Measurements from ENCODE around the gene GRM7.

The GRM7 gene

GRCh38 chr3:7322957-7323669, 462.2 kb downstream of the GRM7 start:
- in situ Hi-C loops (cut with HindIII; ENCODE audit: low sequenced_read_pairs): no loop called here
- no peak for DNase-seq (ENCODE audit: low read depth)
- H3K4me3 ChIP-seq (ENCODE audit: low read depth, low read length): no peak overlapping the region
- no peak for TF ChIP-seq CTCF (IDR thresholded peaks at IDR 0.05; ENCODE audit: low read depth, low read length, missing control alignments)

GRCh38 chr3:7328339-7328738, 467.4 kb downstream of the GRM7 start:
- no peak for TF ChIP-seq CTCF (IDR thresholded peaks at IDR 0.05; ENCODE audit: low read depth, low read length, missing control alignments)
- H3K4me3 ChIP-seq (ENCODE audit: low read depth, low read length): no peak overlapping the region
- DNase-seq (ENCODE audit: low read depth): no peak
- in situ Hi-C loops (cut with HindIII; ENCODE audit: low sequenced_read_pairs): no loop called here

- TF ChIP-seq CTCF (IDR thresholded peaks at IDR 0.05; ENCODE audit: low read depth, low read length, missing control alignments): no peak
- H3K4me3 ChIP-seq (ENCODE audit: low read depth, low read length): no peak overlapping the region
- no peak for DNase-seq (ENCODE audit: low read depth)
- in situ Hi-C loops (cut with HindIII; ENCODE audit: low sequenced_read_pairs): no loop called here
Measured at GRCh38 chr3:7332696-7333095, 471.8 kb downstream of the GRM7 start.

- no peak for DNase-seq (ENCODE audit: low read depth)
- in situ Hi-C loops (cut with HindIII; ENCODE audit: low sequenced_read_pairs): no loop called here
- no peak for TF ChIP-seq CTCF (IDR thresholded peaks at IDR 0.05; ENCODE audit: low read depth, low read length, missing control alignments)
- no peak overlapping the region for H3K4me3 ChIP-seq (ENCODE audit: low read depth, low read length)
Measured at GRCh38 chr3:7333125-7333524, 472.2 kb downstream of the GRM7 start.

- H3K4me3 ChIP-seq (ENCODE audit: low read depth, low read length): no peak overlapping the region
- in situ Hi-C loops (cut with HindIII; ENCODE audit: low sequenced_read_pairs): no loop called here
- no peak for TF ChIP-seq CTCF (IDR thresholded peaks at IDR 0.05; ENCODE audit: low read depth, low read length, missing control alignments)
- peak; percentile 48 for DNase-seq (ENCODE audit: low read depth)
Measured at GRCh38 chr3:7340795-7341194, 479.9 kb downstream of the GRM7 start.

GRCh38 chr3:7346364-7346763, 485.4 kb downstream of the GRM7 start:
- DNase-seq (ENCODE audit: low read depth): no peak
- in situ Hi-C loops (cut with HindIII; ENCODE audit: low sequenced_read_pairs): no loop called here
- TF ChIP-seq CTCF (IDR thresholded peaks at IDR 0.05; ENCODE audit: low read depth, low read length, missing control alignments): no peak
- no peak overlapping the region for H3K4me3 ChIP-seq (ENCODE audit: low read depth, low read length)
